ENCODE results near the gene FBXL14. TPM values are rescaled to one million over a fixed set of nuclear protein-coding genes. Genes with fewer than 3 reads are reported as not detected.

The FBXL14 gene
- total RNA-seq, 1 donor from 2014 or later: 37.7 TPM

DNA sequence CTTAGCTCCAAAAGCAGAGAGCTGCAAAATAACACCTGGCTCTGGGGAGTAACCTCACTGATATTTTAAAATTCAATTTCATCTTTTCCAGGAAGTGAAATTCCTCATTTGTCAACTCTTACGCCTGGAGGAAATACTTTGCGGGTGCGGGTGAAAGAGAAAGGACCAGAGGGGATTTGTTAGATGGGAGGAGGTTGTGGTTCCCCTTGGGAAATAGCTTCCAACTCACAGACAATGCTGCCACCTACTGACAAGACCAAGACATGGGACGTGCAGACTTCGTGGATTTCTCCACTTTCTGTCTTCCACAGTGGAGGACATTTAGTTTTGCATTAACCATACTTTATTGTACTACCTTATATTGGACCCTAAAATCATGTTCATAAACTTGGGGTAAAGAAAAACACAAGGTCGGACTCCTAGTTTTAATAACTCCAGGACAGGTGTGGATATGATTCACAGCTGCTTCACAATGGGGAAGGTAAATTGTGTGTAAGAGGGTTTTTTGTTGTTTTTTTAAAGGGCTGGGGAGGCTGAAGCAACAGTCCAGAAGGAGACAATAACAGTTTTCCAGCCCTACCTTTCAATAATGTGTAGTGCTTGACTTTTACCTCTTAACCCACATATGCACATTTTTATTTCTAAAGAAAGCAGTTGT lies 10.8 kb downstream of the FBXL14 start:
- Mint-ChIP-seq H3K4me3 (ENCODE audit: low read depth) (no peak overlapping the region), H3K27me3 (peaks cover 23% of the 10 kb centered on the region), H3K4me1 (ENCODE audit: low read depth) (peaks cover 17% of the 10 kb centered on the region), H3K9me3 (ENCODE audit: low read depth) (no peaks in the 10 kb centered on the region), H3K27ac (no peak overlapping the region), H3K36me3 (ENCODE audit: insufficient read depth) (no peaks in the 10 kb centered on the region)
- peak; percentile 74 for DNase-seq (ENCODE audit: low spot score, unreplicated experiment)
- TF ChIP-seq, protein P1, sequence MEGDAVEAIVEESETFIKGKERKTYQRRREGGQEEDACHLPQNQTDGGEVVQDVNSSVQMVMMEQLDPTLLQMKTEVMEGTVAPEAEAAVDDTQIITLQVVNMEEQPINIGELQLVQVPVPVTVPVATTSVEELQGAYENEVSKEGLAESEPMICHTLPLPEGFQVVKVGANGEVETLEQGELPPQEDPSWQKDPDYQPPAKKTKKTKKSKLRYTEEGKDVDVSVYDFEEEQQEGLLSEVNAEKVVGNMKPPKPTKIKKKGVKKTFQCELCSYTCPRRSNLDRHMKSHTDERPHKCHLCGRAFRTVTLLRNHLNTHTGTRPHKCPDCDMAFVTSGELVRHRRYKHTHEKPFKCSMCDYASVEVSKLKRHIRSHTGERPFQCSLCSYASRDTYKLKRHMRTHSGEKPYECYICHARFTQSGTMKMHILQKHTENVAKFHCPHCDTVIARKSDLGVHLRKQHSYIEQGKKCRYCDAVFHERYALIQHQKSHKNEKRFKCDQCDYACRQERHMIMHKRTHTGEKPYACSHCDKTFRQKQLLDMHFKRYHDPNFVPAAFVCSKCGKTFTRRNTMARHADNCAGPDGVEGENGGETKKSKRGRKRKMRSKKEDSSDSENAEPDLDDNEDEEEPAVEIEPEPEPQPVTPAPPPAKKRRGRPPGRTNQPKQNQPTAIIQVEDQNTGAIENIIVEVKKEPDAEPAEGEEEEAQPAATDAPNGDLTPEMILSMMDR (IDR thresholded peaks at IDR 0.05; ENCODE audit: unreplicated experiment): peak; percentile 100

DNA sequence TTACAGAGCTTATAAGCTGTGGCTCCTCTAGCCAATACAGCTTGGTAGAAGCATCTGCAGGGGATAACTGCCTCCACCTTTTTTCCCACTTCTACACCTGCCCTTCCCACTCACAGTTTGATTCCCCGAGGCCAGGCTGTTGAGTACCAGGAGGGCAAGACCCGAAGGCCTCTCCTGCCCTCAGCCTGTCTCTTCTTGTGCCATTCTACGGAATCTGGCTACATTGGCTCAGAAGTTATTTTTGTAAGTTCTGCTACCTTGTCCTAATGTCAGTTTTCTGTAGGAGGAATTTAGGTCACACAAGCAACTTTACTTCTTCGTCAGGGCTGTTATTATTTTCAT lies 11.7 kb downstream of the FBXL14 start:
- TF ChIP-seq, protein P1 (IDR thresholded peaks at IDR 0.05; ENCODE audit: unreplicated experiment): no peak
- H3K4me1 Mint-ChIP-seq (ENCODE audit: low read depth): peaks cover 12% of the 10 kb centered on the region
- H3K27me3 Mint-ChIP-seq: peaks cover 28% of the 10 kb centered on the region
- H3K4me3 Mint-ChIP-seq (ENCODE audit: low read depth): no peak overlapping the region
- no peaks in the 10 kb centered on the region for H3K36me3 Mint-ChIP-seq (ENCODE audit: insufficient read depth)
- no peaks in the 10 kb centered on the region for H3K9me3 Mint-ChIP-seq (ENCODE audit: low read depth)
- DNase-seq (ENCODE audit: low spot score, unreplicated experiment): no peak
- H3K27ac Mint-ChIP-seq: no peak overlapping the region

DNA sequence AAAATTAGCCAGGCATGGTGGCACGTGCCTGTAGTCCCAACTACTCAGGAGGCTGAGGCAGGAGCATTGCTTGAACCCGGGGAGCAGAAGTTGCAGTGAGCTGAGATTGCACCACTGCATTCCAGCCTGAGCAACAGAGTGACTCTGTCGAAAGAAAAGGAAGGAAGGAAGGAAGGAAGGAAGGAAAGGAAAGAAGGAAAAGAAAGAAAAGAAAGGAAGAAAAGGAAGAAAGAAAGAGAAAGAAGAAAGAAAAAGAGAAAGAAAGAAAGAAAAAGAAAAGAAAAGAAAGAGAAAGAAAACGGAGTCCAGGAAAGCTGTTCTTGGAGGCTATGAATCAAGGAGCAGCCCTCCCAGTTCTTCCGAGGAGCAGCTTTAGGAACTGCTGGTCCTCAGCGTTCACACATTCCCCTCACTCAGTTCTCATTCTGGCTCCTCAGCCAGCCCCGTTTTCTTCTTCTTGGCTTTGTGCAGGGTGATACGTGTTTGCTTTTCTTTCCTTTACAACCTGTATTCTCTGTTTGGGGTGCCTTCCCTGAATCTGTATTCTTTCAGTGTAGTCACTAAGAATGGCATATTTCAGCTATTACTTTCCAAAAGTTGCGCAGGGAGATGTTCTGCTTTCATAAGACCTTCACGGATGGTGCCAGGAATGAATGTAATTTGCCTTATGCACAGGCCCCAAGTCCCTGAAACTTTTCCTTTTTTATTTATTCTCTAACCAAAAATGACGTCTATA lies 12.2 kb downstream of the FBXL14 start:
- TF ChIP-seq, protein P1 (IDR thresholded peaks at IDR 0.05; ENCODE audit: unreplicated experiment): no peak
- Mint-ChIP-seq H3K4me1 (ENCODE audit: low read depth) (peaks cover 14% of the 10 kb centered on the region), H3K36me3 (ENCODE audit: insufficient read depth) (no peaks in the 10 kb centered on the region), H3K27me3 (peaks cover 31% of the 10 kb centered on the region), H3K27ac (no peak overlapping the region), H3K4me3 (ENCODE audit: low read depth) (no peak overlapping the region), H3K9me3 (ENCODE audit: low read depth) (no peaks in the 10 kb centered on the region)
- no peak for DNase-seq (ENCODE audit: low spot score, unreplicated experiment)

DNA sequence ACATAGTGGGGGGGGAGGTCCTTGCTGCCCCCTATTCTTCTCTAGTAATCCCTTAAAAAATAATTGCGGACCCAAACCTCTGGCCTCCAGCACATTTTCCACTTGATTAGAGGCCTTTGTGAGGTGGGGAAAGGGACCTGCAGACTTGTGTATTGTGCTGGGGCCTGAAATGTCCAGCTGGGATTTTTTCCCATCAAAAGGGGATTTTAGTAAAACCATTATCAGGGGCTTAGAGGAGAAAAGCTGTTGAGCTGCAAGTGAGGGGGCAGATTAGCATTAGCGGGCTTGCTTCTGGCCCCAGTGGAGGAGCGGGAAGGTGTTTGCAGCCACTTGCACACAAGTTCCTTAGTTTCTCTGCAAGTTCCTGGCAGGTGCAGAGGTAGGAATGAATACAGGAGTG lies 13.9 kb downstream of the FBXL14 start:
- peaks cover 30% of the 10 kb centered on the region for H3K4me1 Mint-ChIP-seq (ENCODE audit: low read depth)
- TF ChIP-seq, protein P1 (IDR thresholded peaks at IDR 0.05; ENCODE audit: unreplicated experiment): no peak
- no peaks in the 10 kb centered on the region for H3K36me3 Mint-ChIP-seq (ENCODE audit: insufficient read depth)
- H3K9me3 Mint-ChIP-seq (ENCODE audit: low read depth): no peaks in the 10 kb centered on the region
- H3K27me3 Mint-ChIP-seq: peaks cover 34% of the 10 kb centered on the region
- no peak for DNase-seq (ENCODE audit: low spot score, unreplicated experiment)
- H3K27ac Mint-ChIP-seq: no peak overlapping the region
- H3K4me3 Mint-ChIP-seq (ENCODE audit: low read depth): no peak overlapping the region

DNA sequence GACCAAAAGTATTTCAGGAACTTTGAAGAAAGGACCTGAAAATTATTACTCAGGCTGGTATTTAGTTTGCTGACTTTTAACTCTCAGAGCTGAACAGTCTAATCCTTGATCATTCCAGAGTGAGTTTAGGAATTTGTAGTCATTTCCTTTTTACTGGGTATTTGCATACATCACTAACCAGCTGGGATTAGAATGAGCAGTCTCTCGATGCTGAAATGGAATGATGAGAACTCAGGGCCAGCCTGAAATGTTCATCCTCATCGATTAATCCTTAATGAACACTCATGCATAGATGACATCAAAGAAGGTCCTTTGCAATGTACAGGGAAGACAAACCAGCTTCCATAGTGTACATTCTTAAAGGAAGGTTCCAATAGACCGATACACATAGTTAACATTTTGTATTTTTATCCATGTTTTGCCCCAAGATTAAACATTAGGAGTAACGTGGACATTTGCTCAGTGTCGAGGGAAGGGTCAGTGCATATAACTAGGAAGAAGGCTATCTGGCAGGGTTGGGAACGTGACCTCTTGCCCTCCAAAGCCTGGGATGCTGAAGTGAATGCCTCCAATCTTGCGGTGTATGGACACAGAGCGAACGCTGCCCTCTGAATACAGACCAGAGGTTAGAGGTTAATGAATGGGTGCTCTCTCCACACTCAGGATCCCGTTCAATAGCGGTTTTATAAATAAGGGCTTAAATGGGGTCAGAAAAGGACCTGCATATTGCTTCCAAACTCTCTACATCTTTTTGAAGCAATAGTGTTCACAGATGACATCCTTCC lies 14.5 kb downstream of the FBXL14 start:
- Mint-ChIP-seq H3K4me3 (ENCODE audit: low read depth) (no peak overlapping the region), H3K36me3 (ENCODE audit: insufficient read depth) (no peaks in the 10 kb centered on the region), H3K27me3 (peaks cover 41% of the 10 kb centered on the region), H3K9me3 (ENCODE audit: low read depth) (no peaks in the 10 kb centered on the region), H3K27ac (no peak overlapping the region), H3K4me1 (ENCODE audit: low read depth) (peaks cover 37% of the 10 kb centered on the region)
- no peak for DNase-seq (ENCODE audit: low spot score, unreplicated experiment)
- TF ChIP-seq, protein P1 (IDR thresholded peaks at IDR 0.05; ENCODE audit: unreplicated experiment): no peak
